ENCODE results near the gene IGF2BP2.

The IGF2BP2 gene

GRCh38 chr3:185837414-185837813, 12.6 kb upstream of the IGF2BP2 start:
- TF ChIP-seq ZFX (IDR thresholded peaks at IDR 0.05) (no peak), CTCF (conservative IDR thresholded peaks at IDR 0.05) (no peak)
- H3K27ac ChIP-seq: no peak overlapping the region

GRCh38 chr3:185831990-185832389, 7.1 kb upstream of the IGF2BP2 start:
- TF ChIP-seq CTCF (conservative IDR thresholded peaks at IDR 0.05) (no peak), ZFX (IDR thresholded peaks at IDR 0.05) (no peak)
- no peak overlapping the region for H3K27ac ChIP-seq

- H3K27ac ChIP-seq: no peak overlapping the region
These were observed 6.4 kb upstream of the IGF2BP2 start for GRCh38 chr3:185831195-185831594.

GRCh38 chr3:185830018-185830797, 5.4 kb upstream of the IGF2BP2 start:
- H3K27ac ChIP-seq: no peak overlapping the region
- TF ChIP-seq ZFX (IDR thresholded peaks at IDR 0.05) (no peak), CTCF (conservative IDR thresholded peaks at IDR 0.05) (no peak)

More at GRCh38 chr3:185831195-185831594, 6.4 kb upstream of the IGF2BP2 start:
- TF ChIP-seq CTCF (conservative IDR thresholded peaks at IDR 0.05) (no peak), ZFX (IDR thresholded peaks at IDR 0.05) (no peak)

- no peak overlapping the region for H3K27ac ChIP-seq
- TF ChIP-seq CTCF (conservative IDR thresholded peaks at IDR 0.05): no peak
- no peak for TF ChIP-seq ZFX (IDR thresholded peaks at IDR 0.05)
These were observed 3.9 kb upstream of the IGF2BP2 start for GRCh38 chr3:185828755-185829154.

GRCh38 chr3:185827595-185828344, 2.9 kb upstream of the IGF2BP2 start:
- no peak overlapping the region for H3K27ac ChIP-seq
- TF ChIP-seq CTCF (conservative IDR thresholded peaks at IDR 0.05) (no peak), ZFX (IDR thresholded peaks at IDR 0.05) (no peak)
